22Rv1 (cell line): Measurements from ENCODE around the gene SSH2.

Experiments
- CTCF ChIP-seq: fragments of 450-650 bp; IDR thresholded peaks from 2 replicates; pipeline ENCODE4 v1.5.1; 2017; ENCODE audit warnings: mild to moderate bottlenecking
- ZFX ChIP-seq: fragments of 450-650 bp; IDR thresholded peaks from 2 replicates; pipeline ENCODE4 v1.6.1; 2017; ENCODE audit warnings: antibody characterized with exemption, borderline replicate concordance

DNA sequence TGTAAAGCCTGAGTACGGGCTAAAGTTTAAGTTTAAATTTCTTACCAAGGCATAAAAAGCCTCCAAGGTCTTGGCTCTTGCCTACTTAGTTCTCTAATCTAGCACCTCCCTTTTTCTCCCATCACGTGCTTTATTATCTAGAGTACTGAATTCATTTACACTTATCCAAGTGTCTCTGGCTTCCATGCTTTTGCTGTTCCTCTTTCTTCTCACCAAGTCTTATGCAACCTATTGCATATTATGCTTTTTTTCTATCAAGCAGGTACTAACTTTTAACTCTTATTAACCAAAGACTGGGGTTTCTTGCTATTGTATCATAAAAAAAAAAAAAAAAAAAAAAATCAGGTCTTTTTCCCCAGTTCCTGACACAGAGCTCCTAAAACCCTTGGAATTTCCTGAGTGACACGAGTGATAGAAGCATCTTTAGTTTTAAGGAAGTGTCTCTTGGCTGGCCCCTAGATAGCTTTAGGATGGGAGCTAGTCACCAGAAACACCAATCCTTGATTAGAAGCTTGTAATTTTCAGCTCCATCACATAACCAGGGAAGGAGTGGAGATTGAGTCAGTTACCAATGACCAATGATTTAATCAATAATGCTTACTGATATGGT lies 44.9 kb downstream of the SSH2 start:
- no peak for TF ChIP-seq CTCF
- TF ChIP-seq ZFX: no peak
